H1 (cell line): ENCODE measurements around the gene AGBL1. TPM values are rescaled to one million over a fixed set of nuclear protein-coding genes. Genes with fewer than 3 reads are reported as not detected.

Experiments used
- CTCF ChIA-PET: fragments of 300-600 bp; sonication (Branson Sonifier 250); formaldehyde crosslinking; loops from one replicate; lab custom pipeline; 2021; ENCODE audit not compliant: partially characterized antibody; lab: Charles Lee
- POLR2A ChIA-PET: fragments of 300-600 bp; sonication (Branson Sonifier 250); formaldehyde crosslinking; loops from one replicate; lab custom pipeline; 2021; ENCODE audit warnings: inconsistent platforms; ENCODE audit not compliant: partially characterized antibody; lab: Charles Lee
- DNase-seq, 2 experiments: peaks; one replicate each; pipeline versions ENCODE4 v3.0.0 to v3.0.0-alpha.2; 2010 to 2022; ENCODE audit warnings: low spot score in 2 of 2, low read depth in 1 of 2, mixed read lengths in 1 of 2
- FAIRE-seq: peaks from 2 replicates; lab custom pipeline; 2011; peaks lifted over from hg19 to GRCh38; lab: Jason Lieb, UNC
- H2AFZ ChIP-seq: 2 replicates; pipeline ENCODE4 v1.8.1; 2012; ENCODE audit warnings: low read length, inconsistent platforms
- H2AK5ac ChIP-seq: 2 replicates; pipeline ENCODE4 v1.6.1; 2013; ENCODE audit warnings: low read depth, low read length
- H2BK120ac ChIP-seq: replicated peaks from 2 replicates; pipeline ENCODE3; 2013; ENCODE audit warnings: low read depth, low read length, inconsistent platforms
- H2BK12ac ChIP-seq: 2 replicates; pipeline ENCODE4 v1.6.1; 2013; ENCODE audit warnings: low read depth, low read length
- H2BK15ac ChIP-seq: 2 replicates; pipeline ENCODE4 v1.6.1; 2013; ENCODE audit warnings: low read length
- H2BK20ac ChIP-seq: 2 replicates; pipeline ENCODE4 v1.6.1; 2013; ENCODE audit warnings: low read length
- H2BK5ac ChIP-seq: 2 replicates; pipeline ENCODE4 v1.6.1; 2013; ENCODE audit warnings: low read depth, low read length
- H3K14ac ChIP-seq: 2 replicates; pipeline ENCODE4 v1.6.1; 2013; ENCODE audit warnings: inconsistent platforms; ENCODE audit not compliant: insufficient read length
- H3K18ac ChIP-seq: 2 replicates; pipeline ENCODE4 v1.6.1; 2013; ENCODE audit warnings: low read length; ENCODE audit errors: extremely low read depth
- H3K23ac ChIP-seq: 2 replicates; pipeline ENCODE4 v1.6.1; 2013; ENCODE audit warnings: inconsistent platforms; ENCODE audit not compliant: insufficient read length
- H3K23me2 ChIP-seq: 2 replicates; pipeline ENCODE4 v1.6.1; 2013; ENCODE audit warnings: low read depth, low read length
- H3K27ac ChIP-seq: 2 replicates; pipeline ENCODE4 v1.6.1; 2011; ENCODE audit warnings: low read depth, low read length, inconsistent platforms
- H3K27me3 ChIP-seq, 4 experiments: replicated peaks in 1 of 4; 1 replicate in 1 of 4; 2 replicates in 3 of 4; pipeline versions ENCODE4 v1.6.1 to v1.8.1; 2011 to 2013; ENCODE audit warnings: low read length in 3 of 4, mild to moderate bottlenecking in 3 of 4, inconsistent platforms in 2 of 4, mixed read lengths in 2 of 4, moderate library complexity in 1 of 4; ENCODE audit not compliant: control insufficient read depth in 3 of 4, insufficient read depth in 3 of 4; ENCODE audit errors: extremely low read depth in 1 of 4
- H3K36me3 ChIP-seq, 4 experiments: 2 replicates each; pipeline versions ENCODE4 v1.6.1 to v1.8.1; 2011 to 2013; ENCODE audit warnings: mild to moderate bottlenecking in 4 of 4, low read length in 3 of 4, moderate library complexity in 2 of 4, control low read depth in 1 of 4, inconsistent platforms in 1 of 4; ENCODE audit not compliant: insufficient read depth in 4 of 4, control insufficient read depth in 2 of 4
- H3K4ac ChIP-seq: replicated peaks from 2 replicates; pipeline ENCODE3; 2013; ENCODE audit warnings: low read length, low read depth, mixed read lengths, inconsistent platforms; ENCODE audit not compliant: insufficient read length
- H3K4me1 ChIP-seq, 4 experiments: replicated peaks in 1 of 4; 1 replicate in 1 of 4; 2 replicates in 3 of 4; pipeline versions ENCODE4 v1.6.1 to v1.8.1; 2011 to 2013; ENCODE audit warnings: low read length in 3 of 4, inconsistent platforms in 2 of 4, mixed read lengths in 1 of 4; ENCODE audit not compliant: insufficient read depth in 4 of 4, control insufficient read depth in 3 of 4
- H3K4me2 ChIP-seq, 2 experiments: 2 replicates each; pipeline versions ENCODE4 v1.6.1 to v1.8.1; 2011 to 2013; ENCODE audit warnings: low read depth in 2 of 2, low read length in 2 of 2, control low read depth in 1 of 2, inconsistent platforms in 1 of 2, mild to moderate bottlenecking in 1 of 2; ENCODE audit not compliant: insufficient read depth in 1 of 2
- H3K4me3 ChIP-seq, 4 experiments: fragments of 200-600, 300-600 bp in 1 of 4; sonication (generic), shearing (Covaris generic), sonication (Bioruptor Twin) in 1 of 4; 2 replicates each; pipeline versions ENCODE4 v1.5.1 to v1.8.1; 2011 to 2016; ENCODE audit warnings: low read length in 4 of 4, low read depth in 3 of 4, control low read depth in 2 of 4, inconsistent platforms in 2 of 4, mild to moderate bottlenecking in 2 of 4, mixed read lengths in 1 of 4, moderate library complexity in 1 of 4; ENCODE audit not compliant: insufficient read depth in 2 of 4; ENCODE audit errors: extremely low read depth in 1 of 4
- H3K56ac ChIP-seq: replicated peaks from 2 replicates; pipeline ENCODE3; 2013; ENCODE audit warnings: low read depth, mild to moderate bottlenecking, mixed read lengths, low read length, inconsistent platforms; ENCODE audit not compliant: insufficient read length
- H3K79me1 ChIP-seq: 2 replicates; pipeline ENCODE4 v1.6.1; 2013; ENCODE audit warnings: low read depth, low read length, control low read depth
- H3K79me2 ChIP-seq, 2 experiments: 2 replicates each; pipeline versions ENCODE4 v1.6.1 to v1.8.1; 2012 to 2013; ENCODE audit warnings: low read length in 2 of 2, mild to moderate bottlenecking in 2 of 2, inconsistent platforms in 1 of 2; ENCODE audit not compliant: insufficient read depth in 2 of 2, control insufficient read depth in 1 of 2
- H3K9ac ChIP-seq, 4 experiments: replicated peaks in 1 of 4; 1 replicate in 1 of 4; 2 replicates in 3 of 4; pipeline versions ENCODE4 v1.6.1 to v1.8.1; 2011 to 2013; ENCODE audit warnings: low read depth in 3 of 4, low read length in 3 of 4, control low read depth in 2 of 4, mild to moderate bottlenecking in 2 of 4, moderate library complexity in 2 of 4, inconsistent platforms in 1 of 4; ENCODE audit errors: extremely low read depth in 1 of 4
- H3K9me3 ChIP-seq, 2 experiments: 2 replicates each; pipeline versions ENCODE4 v1.6.1 to v1.8.1; 2012 to 2013; ENCODE audit warnings: mild to moderate bottlenecking in 2 of 2, moderate library complexity in 2 of 2, control low read depth in 1 of 2, inconsistent platforms in 1 of 2, low read depth in 1 of 2, low read length in 1 of 2, mixed read lengths in 1 of 2; ENCODE audit not compliant: insufficient read depth in 2 of 2
- H4K20me1 ChIP-seq, 2 experiments: replicated peaks in 1 of 2; 2 replicates each; pipeline versions ENCODE3 to v1.8.1; 2011 to 2013; ENCODE audit warnings: inconsistent platforms in 2 of 2, low read length in 2 of 2, mild to moderate bottlenecking in 1 of 2; ENCODE audit not compliant: insufficient read depth in 2 of 2, control insufficient read depth in 1 of 2
- H4K5ac ChIP-seq: 2 replicates; pipeline ENCODE4 v1.6.1; 2013; ENCODE audit warnings: low read length, low read depth, mixed read lengths, inconsistent platforms; ENCODE audit not compliant: insufficient read length
- H4K8ac ChIP-seq: 2 replicates; pipeline ENCODE4 v1.8.0; 2013; ENCODE audit warnings: mild to moderate bottlenecking, moderate library complexity, low read length, inconsistent platforms; ENCODE audit not compliant: insufficient read depth; ENCODE audit errors: extremely low read depth
- H4K91ac ChIP-seq: replicated peaks from 2 replicates; pipeline ENCODE3; 2013; ENCODE audit warnings: low read length, mixed read lengths, inconsistent platforms; ENCODE audit not compliant: insufficient read length
- CREB1 ChIP-seq: IDR thresholded peaks from 2 replicates; pipeline ENCODE4 v1.6.1; 2012; ENCODE audit warnings: inconsistent platforms
- CTBP2 ChIP-seq: IDR thresholded peaks from 2 replicates; pipeline ENCODE4 v1.7.0; 2011; ENCODE audit warnings: borderline replicate concordance, mild to moderate bottlenecking, moderate library complexity, mixed read lengths, low read length; ENCODE audit not compliant: insufficient read depth, insufficient read length
- EZH2 ChIP-seq: fragments of 200-600 bp; sonication (generic); IDR thresholded peaks from 2 replicates; pipeline ENCODE4 v1.7.1; 2012; ENCODE audit warnings: low read depth, mild to moderate bottlenecking, moderate library complexity, low read length, inconsistent platforms; ENCODE audit not compliant: severe bottlenecking
- GABPA ChIP-seq: IDR thresholded peaks from 2 replicates; pipeline ENCODE4 v1.6.1; 2011; ENCODE audit warnings: mild to moderate bottlenecking, low read length, moderate library complexity, borderline replicate concordance; ENCODE audit not compliant: insufficient read depth
- JUN ChIP-seq: IDR thresholded peaks from 2 replicates; pipeline ENCODE4 v1.6.1; 2011; ENCODE audit warnings: low read depth, mild to moderate bottlenecking, improper control_type of control experiment, low read length
- JUND ChIP-seq: IDR thresholded peaks from 2 replicates; pipeline ENCODE4 v1.6.1; 2011; ENCODE audit warnings: mild to moderate bottlenecking, improper control_type of control experiment, low read length
- NANOG ChIP-seq: IDR thresholded peaks from 2 replicates; pipeline ENCODE4 v1.6.1; 2011; ENCODE audit warnings: low read length, low read depth, mild to moderate bottlenecking, inconsistent platforms; ENCODE audit not compliant: insufficient read depth, poor library complexity, severe bottlenecking
- NRF1 ChIP-seq: IDR thresholded peaks from 2 replicates; pipeline ENCODE4 v1.6.1; 2011; ENCODE audit warnings: mild to moderate bottlenecking, low read depth, low read length, improper control_type of control experiment
- PHF8 ChIP-seq: fragments of 200-600 bp; sonication (generic); conservative IDR thresholded peaks from 2 replicates; pipeline ENCODE4 v1.7.1; 2012; ENCODE audit warnings: low read depth, mild to moderate bottlenecking, inconsistent platforms, low read length, moderate library complexity
- POLR2AphosphoS5 ChIP-seq: IDR thresholded peaks from 2 replicates; pipeline ENCODE4 v1.6.1; 2011; ENCODE audit warnings: low read depth, low read length
- RNF2 ChIP-seq: fragments of 200-900, 300-1000 bp; sonication (generic); IDR thresholded peaks from 2 replicates; pipeline ENCODE4 v1.7.1; 2016; ENCODE audit warnings: borderline replicate concordance, low read depth, mild to moderate bottlenecking, antibody characterized with exemption, low read length; ENCODE audit not compliant: poor library complexity, severe bottlenecking; ENCODE audit errors: missing control alignments
- SIRT6 ChIP-seq: IDR thresholded peaks from one replicate; pipeline ENCODE4 v1.7.1; 2012; ENCODE audit warnings: low read length, inconsistent platforms
- TCF12 ChIP-seq: IDR thresholded peaks from 2 replicates; pipeline ENCODE4 v1.6.1; 2011; ENCODE audit warnings: low read depth, mild to moderate bottlenecking, low read length
- YY1 ChIP-seq: IDR thresholded peaks from 2 replicates; pipeline ENCODE4 v1.6.1; 2011; ENCODE audit warnings: low read depth, mild to moderate bottlenecking, low read length
- WGBS, 2 experiments: shearing (Covaris generic) in 1 of 2; methylation state at CpG; one replicate each; pipeline versions ENCODE4 v1.1.6 to v1.1.7; 2013 to 2015; ENCODE audit warnings: low lambda C conversion rate in 2 of 2, mixed read lengths in 2 of 2, inconsistent platforms in 1 of 2, low coverage in 1 of 2, missing lambda C conversion rate in 1 of 2; ENCODE audit not compliant: insufficient replicate concordance in 2 of 2, insufficient coverage in 1 of 2, insufficient read length in 1 of 2; ENCODE audit errors: extremely low coverage in 1 of 2, missing lambda C conversion rate in 1 of 2; 5-methylcytosine and 5-hydroxymethylcytosine counted together
- polyA plus RNA-seq, 7 experiments: library from polyadenylated mRNA; depleted of rRNA in 3 of 7; stranded (reverse) in 5 of 7; unstranded in 2 of 7; fragments of >200 nt in 5 of 7; fragments of 200-250 nt in 2 of 7; gene quantifications; 1 replicate in 5 of 7; 2 replicates in 1 of 7; 4 replicates in 1 of 7; pipeline versions ENCODE4 v1.2.1 to v1.2.3, GENCODE V29; 2011 to 2013; ENCODE audit warnings: missing spikeins in 2 of 7, mixed read lengths in 2 of 7
- total RNA-seq: library from RNA; stranded (reverse); fragmentation: NEBNext Ultra II Directional; extraction: Animal tissue kit (Norgen Biotek cat#: 25700); gene quantifications from 2 replicates; pipeline ENCODE4 v1.2.1, GENCODE V29; 2021

Gene AGBL1
- total and polyA plus RNA-seq, 2 of the 8 experiments (the other 6 are each of a cell fraction or from before 2014, with no cell fraction given): not detected

DNA sequence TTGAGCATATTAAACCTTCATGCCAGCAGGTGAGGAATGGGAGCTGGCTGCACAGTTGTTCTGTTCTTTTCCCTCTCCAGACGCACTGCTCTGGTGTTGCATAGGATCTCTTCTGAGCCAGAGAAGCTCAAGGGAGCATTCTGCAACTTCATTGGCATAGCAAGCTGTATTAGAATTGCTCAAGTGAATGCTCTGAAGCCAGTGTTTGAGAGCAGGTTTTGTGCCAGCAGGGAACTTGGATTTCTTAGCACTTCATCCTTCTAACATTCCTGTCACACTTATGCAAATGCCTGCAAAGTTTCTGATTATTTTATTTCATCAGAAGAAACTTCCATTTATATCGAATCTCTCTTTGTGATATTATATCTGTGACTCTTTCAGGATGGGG is 366.6 kb downstream of the AGBL1 start:
- H3K56ac ChIP-seq: no peak overlapping the region
- H2BK20ac ChIP-seq: no peak overlapping the region
- H3K14ac ChIP-seq: no peak overlapping the region
- H2AK5ac ChIP-seq: no peak overlapping the region
- H3K18ac ChIP-seq: no peak overlapping the region
- no peak overlapping the region for H4K8ac ChIP-seq
- POLR2A ChIA-PET: no interaction called here
- H2BK12ac ChIP-seq: no peak overlapping the region
- no peak overlapping the region for H4K5ac ChIP-seq
- H4K20me1 ChIP-seq: no peaks in the 10 kb centered on the region
- no peak overlapping the region for H2AFZ ChIP-seq
- no peaks in the 10 kb centered on the region for H3K4me1 ChIP-seq
- H3K79me2 ChIP-seq: no peaks in the 10 kb centered on the region
- CTCF ChIA-PET: interaction anchor here (0.9 to 1.2 kb wide), 3 partner anchors 8 to 214 kb away, joined by 3 to 4 read pairs (median 3); no protein-coding TSS in a partner anchor
- 86% methylated on average over 2 of the region's 2 CpGs; no CpG with 5 or more reads in 1 of the 2 experiments for WGBS, 2 experiments
- no peak overlapping the region for H3K23ac ChIP-seq
- H3K23me2 ChIP-seq: no peaks in the 10 kb centered on the region
- no peak overlapping the region for H2BK15ac ChIP-seq
- no peak overlapping the region for H2BK5ac ChIP-seq
- no peak for DNase-seq
- H2BK120ac ChIP-seq: no peak overlapping the region
- H3K27ac ChIP-seq: no peak overlapping the region
- no peak overlapping the region for H3K4me3 ChIP-seq
- no peak overlapping the region for H3K4me2 ChIP-seq
- H3K79me1 ChIP-seq: no peaks in the 10 kb centered on the region
- no peaks in the 10 kb centered on the region for H3K9me3 ChIP-seq
- no peak overlapping the region for H4K91ac ChIP-seq
- no peak overlapping the region for H3K4ac ChIP-seq
- no peak for FAIRE-seq
- no peaks in the 10 kb centered on the region for H3K27me3 ChIP-seq
- H3K36me3 ChIP-seq: no peaks in the 10 kb centered on the region
- no peak overlapping the region for H3K9ac ChIP-seq
- TF ChIP-seq CREB1 (no peak), SIRT6 (no peak), PHF8 (no peak), NRF1 (no peak), NANOG (no peak), TCF12 (no peak), JUND (no peak), RNF2 (no peak), CTBP2 (no peak), EZH2 (no peak), JUN (no peak), GABPA (no peak), YY1 (no peak), POLR2AphosphoS5 (no peak)
